ES-I3 (cell line): ENCODE results near the gene PLCXD1.

ENCODE experiments used
- H3K36me3 ChIP-seq: 2 replicates; pipeline ENCODE4 v1.6.1; 2013; ENCODE audit warnings: mild to moderate bottlenecking, low read length, control low read depth, moderate library complexity; ENCODE audit not compliant: insufficient read depth
- H3K4me1 ChIP-seq: 2 replicates; pipeline ENCODE4 v1.6.1; 2013; ENCODE audit warnings: mild to moderate bottlenecking, control low read depth, low read length; ENCODE audit not compliant: insufficient read depth
- H3K9ac ChIP-seq: 2 replicates; pipeline ENCODE4 v1.6.1; 2013; ENCODE audit warnings: low read depth, mild to moderate bottlenecking, low read length, moderate library complexity
- H3K9me3 ChIP-seq: 2 replicates; pipeline ENCODE4 v1.6.1; 2013; ENCODE audit warnings: mild to moderate bottlenecking, low read length, moderate library complexity; ENCODE audit not compliant: control insufficient read depth, insufficient read depth

PLCXD1 gene

GRCh38 chrX:336227-336626 is 55.0 kb downstream of the PLCXD1 start:
- Histone ChIP-seq H3K36me3 (peaks cover 5% of the 10 kb centered on the region; the same call in 1 of the 2 replicates), H3K9ac (no peak overlapping the region), H3K4me1 (no peaks in the 10 kb centered on the region; the same call in 1 of the 2 replicates), H3K9me3 (no peaks in the 10 kb centered on the region)

DNA sequence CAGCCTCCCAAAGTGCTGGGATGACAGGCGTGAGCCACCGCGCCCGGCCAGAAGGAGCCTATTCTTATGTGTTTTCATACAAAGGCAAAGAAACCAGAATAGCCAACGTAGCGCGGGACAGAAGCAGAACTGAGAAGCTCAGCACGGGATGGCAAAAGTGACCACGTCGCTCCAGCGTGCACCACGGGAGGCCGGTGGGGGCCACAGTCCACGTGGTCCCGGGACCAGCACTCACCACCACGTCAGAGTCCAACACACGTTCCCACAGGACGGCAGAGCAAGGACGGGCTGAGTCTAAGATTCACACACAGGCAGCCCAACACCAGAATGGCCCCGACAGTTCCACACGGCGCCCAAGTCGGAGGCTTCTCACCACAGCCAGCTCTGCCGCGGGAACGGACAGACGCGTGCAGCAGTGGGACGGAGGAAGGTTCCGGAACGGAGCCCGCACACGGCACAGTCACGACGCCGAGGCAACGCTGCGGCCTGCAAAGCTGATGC is 56.2 kb downstream of the PLCXD1 start:
- H3K9ac ChIP-seq: no peak overlapping the region
- no peaks in the 10 kb centered on the region for H3K9me3 ChIP-seq
- no peaks in the 10 kb centered on the region for H3K4me1 ChIP-seq
- H3K36me3 ChIP-seq: peaks cover 5% of the 10 kb centered on the region; the same call in 1 of the 2 replicates

- peaks cover 5% of the 10 kb centered on the region; the same call in 1 of the 2 replicates for H3K36me3 ChIP-seq
- H3K9ac ChIP-seq: no peak overlapping the region
- H3K4me1 ChIP-seq: no peaks in the 10 kb centered on the region
- no peaks in the 10 kb centered on the region for H3K9me3 ChIP-seq
These were observed 57.2 kb downstream of the PLCXD1 start for GRCh38 chrX:338281-338835.

DNA sequence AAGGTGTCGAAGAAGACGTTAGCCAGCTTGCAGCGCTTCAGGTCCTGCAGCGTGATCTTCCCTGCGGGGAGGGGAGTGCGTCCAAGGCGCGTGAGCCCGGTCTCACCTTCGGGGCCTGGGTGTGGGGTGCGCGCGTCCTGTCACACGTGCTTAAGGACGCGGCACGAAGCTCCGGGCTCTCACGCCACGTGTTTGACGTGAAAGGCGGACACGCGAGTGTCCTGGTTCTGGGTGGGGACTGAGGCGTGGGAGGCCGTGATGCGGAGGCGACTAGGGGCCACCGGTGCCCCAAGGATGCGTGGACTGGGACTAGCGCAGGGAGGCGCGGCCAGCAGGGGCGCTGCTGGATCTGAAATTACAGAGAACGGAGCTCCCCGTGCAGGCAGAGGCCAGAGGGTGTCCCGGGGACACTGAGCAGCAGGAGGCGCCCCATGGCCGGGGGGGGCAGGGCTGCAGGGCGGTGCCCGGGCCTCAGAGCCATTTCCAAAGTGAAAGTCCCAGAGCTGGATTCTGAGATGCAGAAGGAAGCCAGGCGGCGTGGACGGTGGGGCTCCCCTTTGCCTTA is 57.7 kb downstream of the PLCXD1 start:
- Histone ChIP-seq H3K4me1 (no peaks in the 10 kb centered on the region), H3K9me3 (no peaks in the 10 kb centered on the region), H3K9ac (no peak overlapping the region), H3K36me3 (peaks cover 5% of the 10 kb centered on the region; the same call in 1 of the 2 replicates)

GRCh38 chrX:340121-340520 is 58.9 kb downstream of the PLCXD1 start:
- no peaks in the 10 kb centered on the region for H3K4me1 ChIP-seq
- H3K9ac ChIP-seq: no peak overlapping the region
- peaks cover 5% of the 10 kb centered on the region; the same call in 1 of the 2 replicates for H3K36me3 ChIP-seq
- no peaks in the 10 kb centered on the region for H3K9me3 ChIP-seq

DNA sequence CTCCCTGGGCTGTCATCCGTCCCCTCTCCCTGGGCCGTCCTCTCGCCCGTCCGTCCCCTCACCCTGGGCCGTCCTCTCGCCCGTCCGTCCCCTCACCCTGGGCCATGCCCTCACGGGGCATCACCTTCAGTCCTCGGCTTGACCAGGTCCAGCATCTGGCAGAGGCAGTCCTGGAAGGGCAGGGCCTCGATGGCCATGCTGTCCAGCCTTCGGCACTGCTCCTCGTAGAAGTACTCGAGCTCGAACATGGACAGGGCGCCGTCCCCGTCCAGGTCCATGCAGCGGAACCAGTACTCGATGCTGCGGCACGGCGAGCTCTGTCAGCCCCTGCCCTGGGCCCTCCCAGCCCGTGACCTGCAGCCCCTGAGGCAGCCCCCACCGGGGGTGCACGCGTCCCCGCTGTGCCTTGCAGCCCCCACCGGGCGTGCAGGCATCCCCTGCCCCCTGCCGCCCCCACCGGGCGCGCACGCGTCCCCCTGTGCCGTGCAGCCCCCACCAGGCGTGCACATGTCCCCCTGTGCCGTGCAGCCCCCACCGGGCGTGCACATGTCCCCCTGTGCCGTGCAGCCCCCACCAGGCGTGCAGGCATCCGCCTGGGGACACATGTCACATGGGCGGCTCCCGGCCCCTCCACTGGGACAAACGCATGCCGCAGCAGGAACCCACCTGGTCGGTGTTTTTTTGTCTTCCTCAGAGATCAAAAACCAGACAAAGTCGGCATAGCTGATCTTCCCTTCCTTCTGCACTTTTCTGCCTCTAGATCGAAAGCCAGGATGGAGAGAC is 59.7 kb downstream of the PLCXD1 start:
- Histone ChIP-seq H3K4me1 (no peaks in the 10 kb centered on the region), H3K9me3 (no peaks in the 10 kb centered on the region), H3K36me3 (peaks cover 5% of the 10 kb centered on the region; the same call in 1 of the 2 replicates), H3K9ac (no peak overlapping the region)

DNA sequence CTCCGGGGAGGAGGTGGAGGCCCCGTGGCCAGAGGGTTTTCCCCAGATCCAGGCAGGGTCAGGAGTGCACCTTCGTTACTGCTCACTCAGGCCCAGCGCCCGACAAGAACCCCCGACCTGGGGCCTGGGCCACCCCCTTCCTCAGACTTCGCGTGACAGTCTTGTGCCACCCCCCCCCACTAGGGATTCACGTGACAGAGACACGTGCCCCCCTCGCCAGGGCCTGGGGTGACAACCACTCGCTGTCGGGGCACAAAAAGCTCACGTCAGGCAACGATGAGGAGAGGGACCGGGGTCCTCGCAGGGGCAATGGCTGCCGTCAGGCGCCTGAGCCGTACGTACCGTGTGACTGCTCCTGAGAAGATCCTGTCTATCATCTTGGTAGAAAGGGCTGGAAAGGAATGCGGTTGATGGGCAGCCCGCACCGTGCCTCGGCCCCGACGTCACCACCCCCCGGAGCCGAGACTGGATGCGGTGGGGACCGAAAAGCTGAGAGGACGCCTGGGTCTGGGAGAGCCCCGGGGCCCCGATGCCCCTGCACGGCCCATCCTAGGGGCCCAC is 60.4 kb downstream of the PLCXD1 start:
- Histone ChIP-seq H3K36me3 (peaks cover 5% of the 10 kb centered on the region; the same call in 1 of the 2 replicates), H3K9ac (no peak overlapping the region), H3K4me1 (no peaks in the 10 kb centered on the region), H3K9me3 (no peaks in the 10 kb centered on the region)

DNA sequence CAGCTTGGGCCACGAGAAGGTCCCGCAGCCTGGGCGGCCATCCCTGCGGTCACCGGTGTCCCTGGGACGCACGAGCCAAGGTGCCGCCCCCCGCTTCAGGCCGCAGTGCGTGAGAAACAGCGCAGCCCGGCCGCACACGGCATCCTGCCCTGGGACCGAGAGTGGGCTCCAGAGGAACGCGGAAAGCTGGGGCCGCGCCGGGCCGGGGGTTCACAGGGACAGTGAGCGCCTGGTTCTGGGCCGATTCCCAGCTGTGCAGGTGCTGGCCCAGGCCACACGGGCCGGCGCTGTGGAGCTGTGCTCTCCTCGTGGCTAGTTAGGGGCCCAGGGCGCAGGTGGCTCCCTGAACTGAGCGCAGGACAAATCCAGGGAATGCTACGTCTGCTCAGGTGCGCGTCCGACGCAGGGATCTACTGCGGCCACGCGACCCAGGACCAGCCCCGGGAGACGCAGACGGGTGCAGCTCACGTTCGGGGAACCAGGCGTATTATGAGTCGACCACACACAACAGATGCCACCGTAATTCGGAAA is 63.3 kb downstream of the PLCXD1 start:
- Histone ChIP-seq H3K4me1 (no peaks in the 10 kb centered on the region), H3K9ac (no peak overlapping the region), H3K9me3 (no peaks in the 10 kb centered on the region), H3K36me3 (no peaks in the 10 kb centered on the region)

DNA sequence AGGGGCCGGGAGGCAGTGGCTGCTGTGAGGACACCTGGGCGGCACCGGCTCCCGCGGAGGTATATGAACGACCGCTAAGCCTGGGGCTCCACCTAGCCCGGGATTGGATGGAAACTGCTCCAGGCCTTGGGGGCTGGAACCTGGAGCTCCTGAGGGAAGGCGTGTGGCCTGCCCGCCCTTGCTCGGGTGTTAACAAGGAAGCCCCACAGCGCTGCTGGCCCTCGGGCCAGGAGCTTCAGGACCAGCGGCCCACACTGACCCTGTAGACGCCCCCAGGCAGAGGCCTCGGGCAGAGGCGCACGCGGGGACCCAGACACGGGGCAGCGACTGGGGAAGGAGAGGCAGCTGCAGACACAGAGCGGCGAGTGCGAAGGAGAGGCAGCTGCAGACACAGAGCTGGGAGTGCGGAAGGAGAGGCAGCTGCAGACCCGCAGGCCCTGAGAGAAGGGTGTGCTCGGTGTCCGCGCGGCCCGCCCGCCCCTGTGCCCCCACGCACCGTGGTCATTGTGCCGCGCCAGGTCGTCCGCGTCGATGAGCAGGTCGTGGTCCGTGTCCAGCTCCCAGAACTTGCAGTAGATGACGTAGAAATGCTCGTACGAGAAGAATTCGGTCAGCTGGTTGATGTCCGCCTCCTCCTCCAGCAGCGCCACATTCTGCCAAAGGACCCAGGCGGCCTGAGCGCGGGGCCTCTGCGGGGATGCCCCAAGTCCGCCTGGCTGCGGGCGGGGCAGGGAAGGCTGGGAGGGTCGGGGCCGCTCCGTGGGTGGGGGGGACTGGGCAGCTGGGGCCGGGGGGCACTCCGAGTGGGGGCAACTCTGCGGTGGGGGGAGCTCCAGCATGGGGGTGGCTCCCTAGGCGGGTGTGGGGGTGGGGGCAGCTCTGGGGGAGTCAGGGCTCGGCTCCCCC is 64.1 kb downstream of the PLCXD1 start:
- no peaks in the 10 kb centered on the region; the same call in 1 of the 2 replicates for H3K36me3 ChIP-seq
- H3K4me1 ChIP-seq: no peaks in the 10 kb centered on the region
- H3K9ac ChIP-seq: no peak overlapping the region
- no peaks in the 10 kb centered on the region for H3K9me3 ChIP-seq

DNA sequence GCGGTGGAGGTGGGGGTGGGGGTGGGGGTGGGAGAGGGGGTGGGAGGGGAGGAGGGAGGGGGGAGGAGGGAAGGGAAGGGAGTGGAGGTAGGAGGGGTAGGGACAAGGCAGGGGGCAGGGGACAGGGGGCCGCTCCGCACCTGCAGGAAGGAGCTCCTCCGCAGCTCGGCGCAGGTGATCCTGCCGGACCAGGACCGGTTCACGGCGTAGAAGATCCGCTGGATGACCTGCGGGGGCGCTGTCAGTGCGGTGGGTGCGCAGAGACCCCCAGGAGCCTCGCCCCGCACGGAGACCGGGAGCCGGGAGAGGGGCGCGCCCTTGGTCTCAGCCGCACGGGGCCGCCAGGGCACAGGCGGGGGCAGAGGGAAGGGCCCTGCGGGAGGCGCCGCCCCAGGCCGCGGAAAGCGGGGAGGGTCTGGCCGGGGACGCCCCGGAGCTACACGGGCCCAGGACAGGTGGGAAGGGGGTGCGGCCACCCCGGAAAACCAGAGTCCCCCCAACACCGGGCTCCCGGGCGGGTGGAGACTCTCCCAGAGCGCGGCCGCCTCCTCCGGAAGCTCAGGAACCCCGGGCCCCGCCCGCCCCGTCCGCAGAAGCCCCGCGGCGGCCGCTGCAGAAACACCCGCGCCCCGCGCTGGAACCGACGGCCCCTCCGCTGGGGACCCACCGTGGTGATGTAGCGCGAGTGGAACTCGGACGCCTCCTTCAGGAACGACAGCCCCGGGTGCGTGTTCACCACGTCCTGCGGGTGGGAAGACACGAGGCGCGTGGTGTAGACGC is 65.0 kb downstream of the PLCXD1 start:
- H3K9ac ChIP-seq: no peak overlapping the region
- no peaks in the 10 kb centered on the region for H3K4me1 ChIP-seq
- no peaks in the 10 kb centered on the region for H3K9me3 ChIP-seq
- H3K36me3 ChIP-seq: no peaks in the 10 kb centered on the region; the same call in 1 of the 2 replicates

- no peaks in the 10 kb centered on the region for H3K4me1 ChIP-seq
- H3K9me3 ChIP-seq: no peaks in the 10 kb centered on the region
- H3K9ac ChIP-seq: no peak overlapping the region
- no peaks in the 10 kb centered on the region; the same call in 1 of the 2 replicates for H3K36me3 ChIP-seq
These were observed 66.4 kb downstream of the PLCXD1 start for GRCh38 chrX:347351-348117.

DNA sequence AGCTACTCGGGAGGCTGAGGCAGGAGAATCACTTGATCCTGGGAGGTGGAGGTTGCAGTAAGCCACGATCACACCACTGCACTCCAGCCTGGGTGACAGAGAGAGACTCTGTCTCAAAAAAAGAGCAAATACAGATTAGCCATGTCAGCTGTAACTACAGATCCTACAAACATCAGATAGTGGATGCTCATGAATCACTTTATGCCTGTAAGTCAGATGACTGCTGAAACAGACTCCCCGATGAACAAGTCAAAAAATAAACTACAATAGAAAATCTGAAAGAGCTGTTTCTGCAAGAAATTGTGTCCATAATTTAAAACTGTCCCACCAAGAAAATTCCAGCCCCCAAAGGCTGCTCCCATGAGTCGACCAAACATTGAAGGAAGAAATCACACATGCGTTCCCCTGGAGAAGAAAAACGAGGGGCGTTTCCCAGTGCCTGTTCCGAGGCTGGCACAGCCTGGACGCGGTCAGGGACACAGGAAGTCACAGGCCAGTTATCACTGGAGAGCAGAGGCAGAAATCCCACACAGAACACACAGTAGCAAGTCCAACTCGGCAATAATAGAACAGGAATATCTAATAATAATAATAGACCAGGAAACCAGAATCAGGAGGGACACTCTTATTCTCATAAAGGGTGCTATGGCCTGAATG is 67.4 kb downstream of the PLCXD1 start:
- no peaks in the 10 kb centered on the region for H3K9me3 ChIP-seq

More for the DNA sequence above, 67.4 kb downstream of the PLCXD1 start:
- Histone ChIP-seq H3K9ac (no peak overlapping the region), H3K4me1 (no peaks in the 10 kb centered on the region), H3K36me3 (no peaks in the 10 kb centered on the region; the same call in 1 of the 2 replicates)
